GM12874 (cell line): ENCODE results near the gene HS6ST3.

Source experiments
- TF ChIP-seq, protein P1 (sequence below): IDR thresholded peaks from 2 replicates; pipeline ENCODE4 v1.5.1; 2011; ENCODE audit warnings: low read depth, mild to moderate bottlenecking, control low read depth, low read length, moderate library complexity; ENCODE audit not compliant: insufficient read depth

The HS6ST3 gene

DNA sequence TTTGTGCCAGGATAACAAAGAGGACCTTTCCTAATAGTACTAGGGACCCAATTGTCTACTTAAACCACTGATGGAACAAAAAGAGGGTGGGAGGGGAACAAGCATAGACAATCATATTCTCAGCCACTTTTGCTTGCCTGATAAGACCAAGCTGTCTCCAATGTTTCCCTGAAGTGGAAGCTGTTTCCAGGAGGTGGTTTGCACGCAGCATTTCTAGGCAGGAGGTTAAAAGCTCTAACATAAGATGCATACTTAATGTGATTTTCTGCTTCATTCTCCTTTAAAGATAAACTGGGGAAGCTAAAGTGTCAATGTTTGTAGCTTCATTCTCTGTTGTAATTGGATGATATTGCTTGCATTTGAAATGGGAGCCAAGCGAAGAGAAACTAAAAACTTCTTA, 442.9 kb downstream of the HS6ST3 start:
- TF ChIP-seq, protein P1, sequence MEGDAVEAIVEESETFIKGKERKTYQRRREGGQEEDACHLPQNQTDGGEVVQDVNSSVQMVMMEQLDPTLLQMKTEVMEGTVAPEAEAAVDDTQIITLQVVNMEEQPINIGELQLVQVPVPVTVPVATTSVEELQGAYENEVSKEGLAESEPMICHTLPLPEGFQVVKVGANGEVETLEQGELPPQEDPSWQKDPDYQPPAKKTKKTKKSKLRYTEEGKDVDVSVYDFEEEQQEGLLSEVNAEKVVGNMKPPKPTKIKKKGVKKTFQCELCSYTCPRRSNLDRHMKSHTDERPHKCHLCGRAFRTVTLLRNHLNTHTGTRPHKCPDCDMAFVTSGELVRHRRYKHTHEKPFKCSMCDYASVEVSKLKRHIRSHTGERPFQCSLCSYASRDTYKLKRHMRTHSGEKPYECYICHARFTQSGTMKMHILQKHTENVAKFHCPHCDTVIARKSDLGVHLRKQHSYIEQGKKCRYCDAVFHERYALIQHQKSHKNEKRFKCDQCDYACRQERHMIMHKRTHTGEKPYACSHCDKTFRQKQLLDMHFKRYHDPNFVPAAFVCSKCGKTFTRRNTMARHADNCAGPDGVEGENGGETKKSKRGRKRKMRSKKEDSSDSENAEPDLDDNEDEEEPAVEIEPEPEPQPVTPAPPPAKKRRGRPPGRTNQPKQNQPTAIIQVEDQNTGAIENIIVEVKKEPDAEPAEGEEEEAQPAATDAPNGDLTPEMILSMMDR, result no peak

DNA sequence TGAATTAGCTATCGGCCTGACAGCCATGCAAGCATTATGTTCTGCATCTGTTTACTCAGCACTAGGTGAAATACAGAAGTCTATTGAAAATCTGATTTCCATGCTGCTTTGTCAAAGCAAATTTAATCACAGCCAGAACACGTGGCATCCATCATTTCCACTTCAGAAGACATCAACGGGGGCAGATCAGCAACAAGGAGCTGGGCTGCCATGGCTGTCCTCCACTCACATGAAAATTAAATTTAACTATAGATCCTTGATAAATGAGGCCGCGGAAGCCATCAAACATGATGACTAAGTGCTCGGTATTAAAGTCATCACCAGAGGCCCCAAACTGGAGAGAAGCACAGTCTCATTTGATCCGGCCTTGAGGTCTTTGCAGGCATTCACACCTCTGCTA, 443.5 kb downstream of the HS6ST3 start:
- TF ChIP-seq, protein P1, result no peak

DNA sequence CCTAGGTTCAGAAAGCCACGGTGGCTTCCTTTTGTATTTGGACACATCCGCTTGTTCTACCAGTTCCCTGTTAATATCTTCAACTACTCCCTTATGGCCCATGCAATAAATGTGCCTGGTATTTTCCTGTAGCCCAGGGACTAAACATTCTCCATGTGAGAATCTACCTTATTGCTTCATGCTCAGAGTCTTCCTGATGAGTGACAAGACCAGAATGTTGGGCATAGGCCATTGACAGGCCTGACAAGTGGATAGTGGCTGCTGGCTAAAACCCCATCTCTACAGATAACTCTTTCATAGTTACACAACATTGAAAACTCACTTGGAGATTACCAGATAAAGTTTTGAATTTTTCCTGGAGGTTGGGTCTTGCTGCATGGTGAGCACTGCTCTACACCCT, 449.9 kb downstream of the HS6ST3 start:
- TF ChIP-seq, protein P1, result no peak

DNA sequence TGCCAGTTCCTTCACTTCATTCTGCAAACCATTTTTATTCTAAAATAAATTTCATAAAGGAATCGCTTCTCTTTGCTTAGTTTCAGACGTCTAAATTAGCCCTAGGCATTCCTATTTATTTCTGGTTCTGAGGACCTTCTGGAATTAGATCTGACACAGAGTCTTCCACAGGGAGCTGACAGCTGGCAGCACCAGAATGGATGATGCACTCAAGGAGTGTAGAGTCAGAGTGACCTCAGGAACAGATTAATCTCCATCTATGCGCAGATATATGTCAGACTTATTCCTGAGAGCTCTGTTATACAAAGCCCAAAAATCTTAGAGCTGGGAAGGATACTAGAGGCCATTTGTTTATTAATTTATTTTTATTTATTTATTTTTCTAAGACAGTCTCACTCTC, 450.8 kb downstream of the HS6ST3 start:
- TF ChIP-seq, protein P1, result no peak

DNA sequence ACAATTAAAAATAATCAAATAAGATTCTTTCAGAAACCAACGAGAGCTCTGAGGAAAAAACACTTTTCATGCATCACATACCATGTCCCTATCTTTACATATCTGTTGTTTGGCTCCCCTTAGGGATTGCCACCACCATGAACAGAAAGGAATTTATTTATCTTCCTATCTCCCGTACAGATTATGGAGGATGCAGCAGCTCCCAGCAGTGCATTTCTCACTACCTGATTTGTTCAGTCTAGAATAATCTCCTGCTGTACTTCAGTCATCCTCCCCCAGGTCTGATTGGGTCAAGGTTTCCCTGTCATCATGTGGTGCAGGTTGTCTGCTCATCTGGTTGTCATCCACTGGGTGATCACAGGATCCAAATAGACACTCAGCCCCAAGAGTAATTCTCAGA, 453.1 kb downstream of the HS6ST3 start:
- TF ChIP-seq, protein P1, result no peak

DNA sequence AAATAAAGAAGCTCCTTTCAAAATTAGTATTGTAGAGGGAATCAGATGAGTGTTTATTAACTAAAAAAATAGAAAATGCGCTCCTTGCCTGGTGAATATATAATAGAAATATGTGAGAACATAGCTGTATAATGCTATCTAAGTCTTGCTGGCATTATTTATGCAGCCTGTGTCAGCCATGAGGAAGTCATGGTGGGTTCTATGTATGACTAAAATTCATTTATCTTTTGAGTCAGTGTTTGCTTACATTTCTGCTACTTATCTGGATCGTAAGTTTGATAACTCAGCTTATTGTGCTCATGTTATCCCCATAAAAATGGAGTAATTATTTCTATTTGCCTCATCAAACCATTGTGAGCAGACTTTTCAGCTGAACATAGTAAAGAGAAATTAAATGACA, 455.1 kb downstream of the HS6ST3 start:
- TF ChIP-seq, protein P1, result no peak

DNA sequence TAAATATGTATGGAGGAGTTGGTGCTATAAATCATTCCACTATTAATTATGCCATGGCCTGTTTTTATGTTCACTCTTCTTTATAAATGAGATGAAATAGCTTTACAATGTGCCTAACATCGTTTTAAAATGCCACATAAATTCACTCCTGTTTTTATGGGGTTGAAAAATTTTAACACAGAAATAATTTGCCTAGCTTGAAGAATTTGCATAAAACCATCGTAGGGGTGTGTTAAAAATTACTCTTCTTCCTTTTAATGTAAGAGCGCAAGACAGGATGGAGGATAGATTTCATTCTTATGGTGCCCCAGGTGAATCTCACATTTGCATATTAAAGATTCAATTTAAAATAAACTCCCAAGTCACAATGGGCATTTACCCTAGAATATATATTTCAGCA, 456.6 kb downstream of the HS6ST3 start:
- TF ChIP-seq, protein P1, result no peak

DNA sequence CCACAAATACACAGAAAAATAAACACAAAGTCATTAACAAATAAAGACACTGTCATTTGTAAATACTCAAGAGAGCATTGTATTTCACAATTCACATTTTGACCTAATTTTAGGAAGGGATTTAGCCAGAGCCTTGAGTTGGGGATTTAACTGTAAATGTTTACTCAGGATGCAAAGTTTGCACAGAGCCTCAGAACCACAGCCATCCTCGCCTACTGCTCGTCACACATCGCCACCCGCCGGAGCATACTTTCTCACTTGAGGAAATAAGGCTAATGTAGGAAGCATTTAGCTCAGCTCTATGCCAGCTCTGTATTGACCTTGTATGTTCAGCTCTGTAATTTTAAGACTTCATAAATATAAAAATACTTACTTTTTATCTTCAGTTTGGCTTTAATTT, 461.6 kb downstream of the HS6ST3 start:
- TF ChIP-seq, protein P1, result no peak
